ENCODE results near the gene UNC93B1. TPM values are rescaled to one million over a fixed set of nuclear protein-coding genes. Genes with fewer than 3 reads are reported as not detected.

Gene UNC93B1
- total and polyA plus RNA-seq, 2 of the 13 experiments (the other 11 are each of a cell fraction or from before 2014, with no cell fraction given) = 8.8 to 18.9 TPM

- TF ChIP-seq MZF1 (CRISPR knock-in tag; IDR thresholded peaks at IDR 0.05; ENCODE audit: borderline replicate concordance) (no peak), ZKSCAN5 (CRISPR knock-in tag; IDR thresholded peaks at IDR 0.05) (no peak), PAWR (CRISPR knock-in tag; IDR thresholded peaks at IDR 0.05; ENCODE audit: borderline replicate concordance) (no peak), SIN3A (IDR thresholded peaks at IDR 0.05; ENCODE audit: borderline replicate concordance, low read depth, low read length) (0 out of 2 replicates have a peak, but pooled peaks have one; percentile 30), ZNF318 (CRISPR knock-in tag; IDR thresholded peaks at IDR 0.05) (no peak), NR2F6 (IDR thresholded peaks at IDR 0.05) (no peak), NR2F6 (CRISPR knock-in tag; IDR thresholded peaks at IDR 0.05) (no peak), SP1 (IDR thresholded peaks at IDR 0.05) (no peak), SP1 (CRISPR knock-in tag; IDR thresholded peaks at IDR 0.05) (no peak), MYC (CRISPR knock-in tag; IDR thresholded peaks at IDR 0.05; ENCODE audit: borderline replicate concordance) (no peak), NCOA2 (CRISPR knock-in tag; IDR thresholded peaks at IDR 0.05) (no peak), ZFP1 (CRISPR knock-in tag; IDR thresholded peaks at IDR 0.05) (no peak), TMF1 (CRISPR knock-in tag; IDR thresholded peaks at IDR 0.05; ENCODE audit: low read depth) (no peak), ASH2L (IDR thresholded peaks at IDR 0.05; ENCODE audit: insufficient read length, low read depth, low read length) (no peak), FOXK2 (IDR thresholded peaks at IDR 0.05) (no peak), ZBTB2 (CRISPR knock-in tag; IDR thresholded peaks at IDR 0.05; ENCODE audit: low read depth) (no peak), ZNF256 (CRISPR knock-in tag; conservative IDR thresholded peaks at IDR 0.05) (no peak), POLR2AphosphoS2 (IDR thresholded peaks at IDR 0.05; ENCODE audit: low read depth, low read length) (no peak), SRF (IDR thresholded peaks at IDR 0.05; ENCODE audit: low read depth, low read length) (0 out of 2 replicates have a peak, but pooled peaks have one; percentile 28), SSRP1 (CRISPR knock-in tag; IDR thresholded peaks at IDR 0.05) (no peak), NFKBIZ (CRISPR knock-in tag; IDR thresholded peaks at IDR 0.05) (no peak), CEBPB (IDR thresholded peaks at IDR 0.05; ENCODE audit: borderline replicate concordance, low read depth, low read length) (no peak), KLF15 (CRISPR knock-in tag; IDR thresholded peaks at IDR 0.05; ENCODE audit: borderline replicate concordance) (no peak), ZNF468 (CRISPR knock-in tag; IDR thresholded peaks at IDR 0.05) (no peak)
Observed at GRCh38 chr11:68038718-68039525, 35.0 kb upstream of the UNC93B1 start, which contains the start of gene TCIRG1 (continued).
